OCI-LY1 (cell line): ENCODE data around the gene PRR11.

Experiments
- H2AFZ ChIP-seq: fragments of 200-600 bp; sonication (generic), shearing (Covaris generic); 2 replicates; pipeline ENCODE4 v1.6.0; 2014; ENCODE audit warnings: antibody characterized with exemption, mild to moderate bottlenecking, low read length
- H3F3A ChIP-seq: fragments of 200-600 bp; sonication (generic), shearing (Covaris generic); 2 replicates; pipeline ENCODE4 v1.6.0; 2014; ENCODE audit warnings: mild to moderate bottlenecking, antibody characterized with exemption, low read length, moderate library complexity; ENCODE audit not compliant: insufficient read depth
- H3K27ac ChIP-seq: fragments of 200-600 bp; sonication (generic); 2 replicates; pipeline ENCODE4 v1.5.1; 2014; ENCODE audit warnings: low read length, mixed run types, mild to moderate bottlenecking, low read depth; ENCODE audit not compliant: poor library complexity, severe bottlenecking
- H3K27me3 ChIP-seq: fragments of 200-600 bp; sonication (generic); 2 replicates; pipeline ENCODE4 v1.6.0; 2014; ENCODE audit warnings: antibody characterized with exemption, mild to moderate bottlenecking, low read length, moderate library complexity; ENCODE audit not compliant: insufficient read depth
- H3K36me3 ChIP-seq: fragments of 200-600 bp; sonication (generic); 2 replicates; pipeline ENCODE4 v1.6.1; 2014; ENCODE audit warnings: mild to moderate bottlenecking, antibody characterized with exemption, low read length, moderate library complexity, mixed read lengths; ENCODE audit not compliant: insufficient read depth
- H3K4me1 ChIP-seq: fragments of 200-600 bp; sonication (generic); 2 replicates; pipeline ENCODE4 v1.5.1; 2014; ENCODE audit warnings: mild to moderate bottlenecking, low read length, moderate library complexity; ENCODE audit not compliant: insufficient read depth, severe bottlenecking
- H3K4me2 ChIP-seq: fragments of 200-600 bp; sonication (generic), shearing (Covaris generic); 2 replicates; pipeline ENCODE4 v1.6.1; 2014; ENCODE audit warnings: low read length
- H3K4me3 ChIP-seq: fragments of 200-600 bp; sonication (generic); 2 replicates; pipeline ENCODE4 v1.5.1; 2014; ENCODE audit warnings: low read length, low read depth, mild to moderate bottlenecking, mixed read lengths; ENCODE audit not compliant: poor library complexity, severe bottlenecking
- H3K79me2 ChIP-seq: fragments of 200-600 bp; shearing (Covaris generic); 2 replicates; pipeline ENCODE4 v1.6.1; 2016; ENCODE audit warnings: mixed run types, low read length, mixed read lengths; ENCODE audit not compliant: insufficient read depth
- H3K9ac ChIP-seq: fragments of 200-600 bp; sonication (generic), shearing (Covaris generic); 2 replicates; pipeline ENCODE4 v1.6.1; 2014; ENCODE audit warnings: mild to moderate bottlenecking, low read length, mixed read lengths
- H3K9me2 ChIP-seq: fragments of 200-600 bp; sonication (generic), shearing (Covaris generic); 2 replicates; pipeline ENCODE4 v1.6.1; 2014; ENCODE audit warnings: low read depth, mild to moderate bottlenecking, low read length, mixed read lengths
- H3K9me3 ChIP-seq: fragments of 200-600 bp; shearing (Covaris generic); 2 replicates; pipeline ENCODE4 v1.6.1; 2014; ENCODE audit warnings: low read length, mixed read lengths
- H4K20me1 ChIP-seq: fragments of 200-600 bp; sonication (generic), shearing (Covaris generic); 2 replicates; pipeline ENCODE4 v1.6.0; 2016; ENCODE audit warnings: mild to moderate bottlenecking, low read length; ENCODE audit not compliant: insufficient read depth
- EZH2 ChIP-seq: fragments of 200-600 bp; sonication (generic), shearing (Covaris generic); IDR thresholded peaks from 2 replicates; pipeline ENCODE4 v1.8.0; 2017; ENCODE audit warnings: borderline replicate concordance, mixed run types, mild to moderate bottlenecking, antibody characterized with exemption, low read length, moderate library complexity, mixed read lengths
- TF ChIP-seq, protein P1 (sequence below): fragments of 200-600 bp; sonication (generic), shearing (Covaris generic); IDR thresholded peaks from 2 replicates; pipeline ENCODE4 v1.5.1; 2017; ENCODE audit warnings: mild to moderate bottlenecking, antibody characterized with exemption, low read length, moderate library complexity, mixed read lengths

PRR11 gene

DNA sequence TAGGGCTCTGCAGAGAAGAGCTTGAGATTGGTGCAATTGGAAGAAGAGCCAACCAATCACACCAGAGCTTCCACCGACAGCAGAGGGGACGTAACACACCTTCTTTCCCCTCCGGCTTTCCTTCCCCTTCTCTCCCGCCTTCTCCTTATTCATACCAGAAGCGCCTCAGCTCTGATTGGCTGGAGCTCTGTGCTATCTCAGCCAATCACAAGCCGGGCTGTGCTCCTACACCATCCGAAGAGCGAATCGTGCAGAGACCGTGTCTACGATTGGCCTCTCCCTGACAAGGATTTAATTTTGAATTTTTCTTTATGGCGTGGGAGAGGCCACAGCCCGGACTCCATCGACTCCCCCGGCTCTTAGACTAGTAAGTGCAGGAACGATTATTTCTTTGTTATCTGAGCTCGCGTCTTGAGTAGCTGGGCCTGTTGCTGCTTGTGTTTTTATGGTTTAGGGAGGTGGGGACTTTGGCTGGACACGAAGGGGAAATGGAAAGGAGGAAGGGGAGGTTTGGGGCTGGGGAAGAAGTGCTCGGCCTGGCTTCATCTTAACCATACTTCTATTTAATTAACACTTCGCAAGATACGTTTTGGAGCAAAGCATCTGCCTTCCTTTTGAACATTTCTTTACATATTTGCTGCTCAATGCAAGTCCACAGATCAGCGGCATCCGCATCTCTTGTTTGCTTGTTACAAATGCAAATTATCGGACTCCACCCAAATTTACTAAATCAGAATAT lies at the start of gene PRR11:
Gene PRR11 (plus strand): TSS at position 308 of the 739 bp plus-strand sequence. CDS start 14,007 bp downstream, outside the sequence.
- TF ChIP-seq EZH2, result no peak
- TF ChIP-seq, protein P1, sequence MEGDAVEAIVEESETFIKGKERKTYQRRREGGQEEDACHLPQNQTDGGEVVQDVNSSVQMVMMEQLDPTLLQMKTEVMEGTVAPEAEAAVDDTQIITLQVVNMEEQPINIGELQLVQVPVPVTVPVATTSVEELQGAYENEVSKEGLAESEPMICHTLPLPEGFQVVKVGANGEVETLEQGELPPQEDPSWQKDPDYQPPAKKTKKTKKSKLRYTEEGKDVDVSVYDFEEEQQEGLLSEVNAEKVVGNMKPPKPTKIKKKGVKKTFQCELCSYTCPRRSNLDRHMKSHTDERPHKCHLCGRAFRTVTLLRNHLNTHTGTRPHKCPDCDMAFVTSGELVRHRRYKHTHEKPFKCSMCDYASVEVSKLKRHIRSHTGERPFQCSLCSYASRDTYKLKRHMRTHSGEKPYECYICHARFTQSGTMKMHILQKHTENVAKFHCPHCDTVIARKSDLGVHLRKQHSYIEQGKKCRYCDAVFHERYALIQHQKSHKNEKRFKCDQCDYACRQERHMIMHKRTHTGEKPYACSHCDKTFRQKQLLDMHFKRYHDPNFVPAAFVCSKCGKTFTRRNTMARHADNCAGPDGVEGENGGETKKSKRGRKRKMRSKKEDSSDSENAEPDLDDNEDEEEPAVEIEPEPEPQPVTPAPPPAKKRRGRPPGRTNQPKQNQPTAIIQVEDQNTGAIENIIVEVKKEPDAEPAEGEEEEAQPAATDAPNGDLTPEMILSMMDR, result no peak
- Histone ChIP-seq H3K4me3 (peak within 1 kb of the TSS; percentile 100), H3F3A (no peaks in the 10 kb centered on the region), H3K27ac (peak within 1 kb of the TSS; percentile 95), H3K36me3 (peaks cover 28% of the 10 kb centered on the region; the same call in 1 of the 2 replicates), H3K27me3 (no peaks in the 10 kb centered on the region), H3K9me3 (no peaks in the 10 kb centered on the region), H2AFZ (no peak within 1 kb of the TSS), H3K4me1 (peaks cover 77% of the 10 kb centered on the region), H4K20me1 (no peaks in the 10 kb centered on the region), H3K9me2 (no peaks in the 10 kb centered on the region), H3K4me2 (peak within 1 kb of the TSS; percentile 73), H3K9ac (peak within 1 kb of the TSS; percentile 100), H3K79me2 (peaks cover 88% of the 10 kb centered on the region)

DNA sequence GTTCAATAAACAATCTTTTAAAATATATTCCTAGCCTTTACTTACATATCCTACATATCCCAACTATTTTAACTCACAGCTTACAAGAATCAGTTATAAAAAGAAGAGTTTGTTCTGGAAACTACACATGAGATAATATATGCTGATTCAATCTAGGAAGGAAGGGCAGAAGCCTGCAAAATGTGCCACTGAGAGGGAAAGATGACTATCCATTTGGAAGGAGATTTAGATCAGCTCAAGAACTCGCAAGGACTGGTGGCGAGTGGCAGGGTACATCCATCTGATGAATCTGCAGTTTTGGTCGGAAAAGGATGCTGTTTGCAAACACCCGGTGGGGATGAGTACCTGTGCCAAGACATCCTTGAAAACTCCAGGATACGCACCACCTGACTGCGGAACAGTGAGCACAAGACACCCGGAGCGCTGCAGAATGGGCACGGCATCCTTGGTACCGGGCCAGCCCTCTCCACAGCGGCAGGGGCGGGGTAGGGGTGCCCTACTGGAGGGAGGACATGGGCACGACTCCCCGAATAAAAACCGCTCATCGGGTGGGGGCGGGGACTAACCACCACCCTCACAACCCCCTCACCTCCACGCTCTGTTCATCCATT lies 49.6 kb upstream of the PRR11 start:
- H3K4me2 ChIP-seq, result peak overlapping the region; percentile 86
- H3K4me1 ChIP-seq, result peaks cover 28% of the 10 kb centered on the region
- H2AFZ ChIP-seq, result no peak overlapping the region
- peak overlapping the region; percentile 61 for H3K27ac ChIP-seq
- H3K9me3 ChIP-seq, result no peaks in the 10 kb centered on the region
- no peaks in the 10 kb centered on the region for H3K9me2 ChIP-seq
- no peaks in the 10 kb centered on the region for H3F3A ChIP-seq
- peak overlapping the region; percentile 86 for H3K9ac ChIP-seq
- H3K79me2 ChIP-seq, result peaks cover 25% of the 10 kb centered on the region
- no peaks in the 10 kb centered on the region for H4K20me1 ChIP-seq
- TF ChIP-seq, protein P1, result no peak
- no peak for TF ChIP-seq EZH2
- peak overlapping the region; percentile 86 for H3K4me3 ChIP-seq
- H3K27me3 ChIP-seq, result no peaks in the 10 kb centered on the region
- H3K36me3 ChIP-seq, result peaks cover 27% of the 10 kb centered on the region

DNA sequence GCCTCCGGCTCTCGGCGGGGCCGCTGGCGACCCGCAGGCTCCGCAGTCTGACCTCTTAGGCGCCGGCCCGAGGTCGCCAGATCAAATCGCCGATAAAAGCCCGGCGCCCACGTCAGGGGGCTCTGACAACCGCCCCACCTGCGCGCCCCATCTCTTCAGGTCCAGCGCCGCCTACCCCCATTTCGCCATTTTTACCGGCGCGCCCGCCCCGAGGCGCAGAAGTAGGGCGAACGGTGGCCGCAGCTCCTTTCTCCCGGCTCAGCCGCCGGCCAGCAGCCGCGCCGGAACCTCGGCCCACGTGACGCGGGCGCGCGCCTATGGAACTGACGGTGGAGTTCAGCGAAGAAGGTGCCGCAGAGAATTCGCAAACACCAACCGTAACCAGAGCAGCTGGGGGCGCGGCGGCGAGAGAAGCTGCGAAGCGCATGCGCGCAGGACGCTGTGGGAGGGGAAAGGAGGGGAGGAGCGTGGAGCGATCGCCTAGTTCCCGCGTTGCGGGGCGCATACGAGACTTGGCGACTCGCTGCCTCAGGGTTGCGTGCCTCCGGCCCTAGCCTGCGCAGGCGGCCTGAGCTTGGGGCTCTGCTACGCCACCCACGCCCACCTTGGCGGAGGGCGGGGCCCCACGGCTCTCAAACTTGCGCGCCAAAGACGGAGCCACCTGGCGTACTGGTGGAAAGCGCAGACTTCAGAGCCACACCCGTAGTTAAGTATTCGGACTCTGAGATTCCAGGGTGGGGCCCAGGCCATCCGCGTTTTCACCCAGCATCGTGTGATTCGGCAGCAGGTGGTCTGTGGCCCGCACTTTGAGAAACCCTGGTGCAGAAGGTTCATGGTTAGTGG lies 48.9 kb upstream of the PRR11 start, which contains the start of gene TRIM37:
Gene TRIM37 (minus strand): TSS at position 418 of the 843 bp plus-strand sequence. CDS start 419 bp downstream, outside the sequence.
- H3F3A ChIP-seq, result no peaks in the 10 kb centered on the region
- H3K4me1 ChIP-seq, result peaks cover 28% of the 10 kb centered on the region
- H3K9me2 ChIP-seq, result no peaks in the 10 kb centered on the region
- no peaks in the 10 kb centered on the region for H3K27me3 ChIP-seq
- H3K9me3 ChIP-seq, result no peaks in the 10 kb centered on the region
- H3K36me3 ChIP-seq, result peaks cover 31% of the 10 kb centered on the region; the same call in 1 of the 2 replicates
- TF ChIP-seq, protein P1, result no peak
- TF ChIP-seq EZH2, result no peak
- H3K4me3 ChIP-seq, result peak within 1 kb of the TSS; percentile 86
- peak within 1 kb of the TSS; percentile 86 for H3K9ac ChIP-seq
- peaks cover 25% of the 10 kb centered on the region for H3K79me2 ChIP-seq
- no peak within 1 kb of the TSS for H2AFZ ChIP-seq
- peak within 1 kb of the TSS; percentile 86 for H3K4me2 ChIP-seq
- peak within 1 kb of the TSS; percentile 83 for H3K27ac ChIP-seq
- H4K20me1 ChIP-seq, result no peaks in the 10 kb centered on the region
